PC-3 (cell line): ENCODE measurements around the gene FGR. TPM values are rescaled to one million over a fixed set of nuclear protein-coding genes. Genes with fewer than 3 reads are reported as not detected.

Experiments used
- ATAC-seq: fragments of 200-7000 bp; cut with Tn5 transposase; 2 replicates; pipeline ENCODE4 v1.9.1; 2020; ENCODE audit warnings: mild to moderate bottlenecking, moderate library complexity
- BruUV-seq: library from RNA; stranded (reverse); fragments of 400-500 nt; replicated peaks from 2 replicates; lab custom pipeline; 2021; lab: Mats Ljungman, UMichigan
- CTCF ChIA-PET: fragments of 300-600 bp; sonication (Branson Sonifier 250); formaldehyde crosslinking; loops from one replicate; lab custom pipeline; 2022; ENCODE audit warnings: antibody characterized with exemption; lab: Charles Lee
- POLR2A ChIA-PET: fragments of 300-600 bp; sonication (Branson Sonifier 250); formaldehyde crosslinking; loops from one replicate; lab custom pipeline; 2022; ENCODE audit warnings: antibody characterized with exemption; ENCODE audit not compliant: unreplicated experiment; lab: Charles Lee
- DNase-seq: peaks from one replicate; pipeline ENCODE4 v3.0.0-alpha.2; 2015
- H2AFZ ChIP-seq: fragments of 300-600 bp; sonication (generic); 2 replicates; pipeline ENCODE4 v1.6.0; 2016; ENCODE audit warnings: antibody characterized with exemption, low read length
- H3F3A ChIP-seq: fragments of 300-600 bp; sonication (generic); one replicate; pipeline ENCODE4 v1.6.0; 2017; ENCODE audit warnings: antibody characterized with exemption, low read length, control low read depth, mild to moderate bottlenecking; ENCODE audit not compliant: unreplicated experiment
- H3K27ac ChIP-seq: fragments of 300-600 bp; sonication (generic); 2 replicates; pipeline ENCODE4 v1.5.1; 2016; ENCODE audit warnings: mild to moderate bottlenecking, low read length
- H3K27me3 ChIP-seq: fragments of 300-600 bp; sonication (generic); 2 replicates; pipeline ENCODE4 v1.6.1; 2016; ENCODE audit warnings: low read length, mixed read lengths
- H3K36me3 ChIP-seq: fragments of 300-600 bp; sonication (generic); 2 replicates; pipeline ENCODE4 v1.6.1; 2016; ENCODE audit warnings: low read depth, mixed run types, low read length, mixed read lengths
- H3K4me1 ChIP-seq: fragments of 300-600 bp; sonication (generic); 2 replicates; pipeline ENCODE4 v1.5.1; 2016; ENCODE audit warnings: low read length; ENCODE audit not compliant: insufficient read depth
- H3K4me2 ChIP-seq: fragments of 300-600 bp; sonication (generic); 2 replicates; pipeline ENCODE4 v1.6.0; 2016; ENCODE audit warnings: low read length
- H3K4me3 ChIP-seq: fragments of 300-600 bp; sonication (generic); 2 replicates; pipeline ENCODE4 v1.5.1; 2016; ENCODE audit warnings: mild to moderate bottlenecking, low read length, mixed read lengths
- H3K79me2 ChIP-seq: fragments of 300-600 bp; sonication (generic); 2 replicates; pipeline ENCODE4 v1.6.1; 2017; ENCODE audit warnings: low read length, mixed read lengths
- H3K9ac ChIP-seq: fragments of 300-600 bp; sonication (generic); 2 replicates; pipeline ENCODE4 v1.6.0; 2016; ENCODE audit warnings: mild to moderate bottlenecking, low read length
- H3K9me2 ChIP-seq: fragments of 300-600 bp; sonication (generic); replicated peaks from 2 replicates; pipeline ENCODE4 v1.6.1; 2016; ENCODE audit warnings: mixed run types, low read length, mixed read lengths
- H3K9me3 ChIP-seq: fragments of 300-600 bp; sonication (generic); 2 replicates; pipeline ENCODE4 v1.6.1; 2016; ENCODE audit warnings: low read length, mixed read lengths
- H4K20me1 ChIP-seq: fragments of 300-600 bp; sonication (generic); 2 replicates; pipeline ENCODE4 v1.6.1; 2016; ENCODE audit warnings: low read length, mixed read lengths
- EZH2 ChIP-seq: fragments of 300-600 bp; sonication (generic); IDR thresholded peaks from one replicate; pipeline ENCODE4 v1.6.1; 2017; ENCODE audit warnings: antibody characterized with exemption, mild to moderate bottlenecking, low read length; ENCODE audit not compliant: unreplicated experiment
- EZH2phosphoT487 ChIP-seq: fragments of 300-600 bp; sonication (generic); IDR thresholded peaks from 2 replicates; pipeline ENCODE4 v1.6.1; 2018; ENCODE audit warnings: mild to moderate bottlenecking, antibody characterized with exemption, low read length, borderline replicate concordance
- intact Hi-C: fragments of 100-400 bp; cut with micrococcal nuclease; formaldehyde crosslinking; loops from 2 replicates; pipeline ENCODE4 v1.9.0; 2023
- total RNA-seq: library from RNA; depleted of rRNA; stranded (reverse); fragments of >200 nt; gene quantifications from 2 replicates; pipeline ENCODE4 v1.2.3, GENCODE V29; 2014
- TF ChIP-seq, protein P1 (sequence below): fragments of 300-600 bp; sonication (generic); conservative IDR thresholded peaks from 2 replicates; pipeline ENCODE4 v1.5.1; 2017; ENCODE audit warnings: antibody characterized with exemption, low read depth, mild to moderate bottlenecking, low read length

FGR gene
- total RNA-seq, 1 experiment from 2014 or later, result not detected

DNA sequence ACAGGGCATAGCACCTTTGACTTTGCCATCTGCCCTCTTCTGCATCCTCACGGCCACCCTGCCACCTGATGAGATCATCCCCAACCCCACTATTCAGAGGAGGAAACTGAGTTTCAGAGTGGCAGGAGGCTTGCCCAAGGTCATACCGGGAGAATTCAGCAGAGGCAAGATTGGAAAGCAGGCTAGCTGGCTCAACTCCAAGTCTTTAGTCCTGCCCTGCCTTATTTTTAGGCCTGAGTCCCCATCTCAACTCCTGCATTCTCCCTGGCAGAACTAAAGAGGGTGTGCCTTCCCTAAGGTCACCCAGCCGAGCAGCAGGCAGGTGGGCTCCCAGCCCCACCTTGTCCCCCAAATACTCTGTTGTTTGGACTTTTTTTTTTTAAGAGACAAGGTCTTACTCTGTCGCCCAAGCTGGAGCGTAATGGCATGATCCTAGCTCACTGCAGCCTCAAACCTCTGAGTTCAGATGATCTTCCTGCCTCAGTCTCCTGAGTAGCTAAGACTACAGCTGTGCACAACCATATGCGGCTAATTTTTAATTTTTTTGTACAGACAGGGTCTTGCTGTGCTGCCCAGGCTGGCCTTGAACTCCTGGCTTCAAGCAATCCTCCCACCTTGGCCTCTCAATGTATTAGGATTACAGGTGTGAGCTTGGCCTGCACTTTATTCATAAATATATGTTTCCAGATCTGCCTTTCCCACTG, 13.8 kb upstream of the FGR start:
- Histone ChIP-seq H3K27ac (no peak overlapping the region), H3K4me3 (no peak overlapping the region), H3K4me1 (peaks cover 8% of the 10 kb centered on the region), H3F3A (no peaks in the 10 kb centered on the region), H4K20me1 (no peaks in the 10 kb centered on the region), H3K9me2 (no peaks in the 10 kb centered on the region), H3K9ac (no peak overlapping the region), H3K9me3 (no peaks in the 10 kb centered on the region), H3K4me2 (no peak overlapping the region), H2AFZ (no peak overlapping the region), H3K27me3 (no peaks in the 10 kb centered on the region), H3K79me2 (no peaks in the 10 kb centered on the region), H3K36me3 (no peaks in the 10 kb centered on the region)
- intact Hi-C loops, result no loop called here
- POLR2A ChIA-PET, result no interaction called here
- no peak for DNase-seq
- ATAC-seq, result no peak
- CTCF ChIA-PET, result no interaction called here
- TF ChIP-seq EZH2, result no peak
- TF ChIP-seq, protein P1, sequence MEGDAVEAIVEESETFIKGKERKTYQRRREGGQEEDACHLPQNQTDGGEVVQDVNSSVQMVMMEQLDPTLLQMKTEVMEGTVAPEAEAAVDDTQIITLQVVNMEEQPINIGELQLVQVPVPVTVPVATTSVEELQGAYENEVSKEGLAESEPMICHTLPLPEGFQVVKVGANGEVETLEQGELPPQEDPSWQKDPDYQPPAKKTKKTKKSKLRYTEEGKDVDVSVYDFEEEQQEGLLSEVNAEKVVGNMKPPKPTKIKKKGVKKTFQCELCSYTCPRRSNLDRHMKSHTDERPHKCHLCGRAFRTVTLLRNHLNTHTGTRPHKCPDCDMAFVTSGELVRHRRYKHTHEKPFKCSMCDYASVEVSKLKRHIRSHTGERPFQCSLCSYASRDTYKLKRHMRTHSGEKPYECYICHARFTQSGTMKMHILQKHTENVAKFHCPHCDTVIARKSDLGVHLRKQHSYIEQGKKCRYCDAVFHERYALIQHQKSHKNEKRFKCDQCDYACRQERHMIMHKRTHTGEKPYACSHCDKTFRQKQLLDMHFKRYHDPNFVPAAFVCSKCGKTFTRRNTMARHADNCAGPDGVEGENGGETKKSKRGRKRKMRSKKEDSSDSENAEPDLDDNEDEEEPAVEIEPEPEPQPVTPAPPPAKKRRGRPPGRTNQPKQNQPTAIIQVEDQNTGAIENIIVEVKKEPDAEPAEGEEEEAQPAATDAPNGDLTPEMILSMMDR, result no peak
- no peak for TF ChIP-seq EZH2phosphoT487
- BruUV-seq, result no TSS peak

DNA sequence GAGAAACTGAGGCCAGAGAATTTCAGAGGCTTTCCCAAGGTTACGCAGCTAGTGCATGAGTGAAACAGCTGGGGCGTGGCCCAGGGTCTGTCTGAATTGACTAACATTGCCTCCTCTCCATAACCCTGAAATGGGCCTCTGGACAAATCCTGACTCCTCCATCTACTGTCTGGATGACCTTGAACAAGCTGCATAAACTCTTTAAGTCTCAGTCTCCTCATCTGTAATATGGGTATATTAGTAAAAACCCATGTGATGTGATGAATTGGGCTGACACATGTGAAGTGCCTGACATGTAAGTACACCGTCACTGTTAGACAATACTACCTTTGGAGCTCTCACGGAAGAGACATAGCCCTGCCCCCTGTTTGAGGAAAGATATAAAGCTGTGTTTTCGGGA, 12.3 kb upstream of the FGR start:
- Histone ChIP-seq H3K4me2 (no peak overlapping the region), H3K79me2 (no peaks in the 10 kb centered on the region), H3K9ac (no peak overlapping the region), H3K4me3 (no peak overlapping the region), H3K9me2 (no peaks in the 10 kb centered on the region), H3K36me3 (no peaks in the 10 kb centered on the region), H3K4me1 (peaks cover 8% of the 10 kb centered on the region), H3K27ac (no peak overlapping the region), H4K20me1 (no peaks in the 10 kb centered on the region), H3F3A (no peaks in the 10 kb centered on the region), H2AFZ (no peak overlapping the region), H3K27me3 (no peaks in the 10 kb centered on the region), H3K9me3 (no peaks in the 10 kb centered on the region)
- ChIA-PET POLR2A (no interaction called here), CTCF (no interaction called here)
- ATAC-seq (no peak), DNase-seq (no peak)
- BruUV-seq, result no TSS peak
- TF ChIP-seq EZH2 (no peak), EZH2phosphoT487 (no peak)
- TF ChIP-seq, protein P1, result no peak
- intact Hi-C loops, result no loop called here

GRCh38 chr1:27646676-27647075, 11.7 kb upstream of the FGR start:
- Histone ChIP-seq H3F3A (no peaks in the 10 kb centered on the region), H3K27ac (no peak overlapping the region), H3K36me3 (no peaks in the 10 kb centered on the region), H2AFZ (no peak overlapping the region), H3K9me3 (no peaks in the 10 kb centered on the region), H3K4me1 (peaks cover 8% of the 10 kb centered on the region), H3K79me2 (no peaks in the 10 kb centered on the region), H3K9me2 (no peaks in the 10 kb centered on the region), H3K9ac (no peak overlapping the region), H3K27me3 (no peaks in the 10 kb centered on the region), H3K4me2 (no peak overlapping the region), H3K4me3 (no peak overlapping the region), H4K20me1 (no peaks in the 10 kb centered on the region)
- POLR2A ChIA-PET, result no interaction called here
- ATAC-seq, result no peak
- DNase-seq, result no peak
- no TSS peak for BruUV-seq
- CTCF ChIA-PET, result no interaction called here
- TF ChIP-seq EZH2, result no peak
- TF ChIP-seq EZH2phosphoT487, result no peak
- TF ChIP-seq, protein P1, result no peak
- intact Hi-C loops, result no loop called here
